22Rv1 (cell line): ENCODE results near the gene DPEP2.

ENCODE experiments used
- ZFX ChIP-seq: fragments of 450-650 bp; IDR thresholded peaks from 2 replicates; pipeline ENCODE4 v1.6.1; 2017; ENCODE audit warnings: antibody characterized with exemption, borderline replicate concordance
- TF ChIP-seq, protein P1 (sequence below): fragments of 450-650 bp; IDR thresholded peaks from 2 replicates; pipeline ENCODE4 v1.5.1; 2017; ENCODE audit warnings: mild to moderate bottlenecking

DNA sequence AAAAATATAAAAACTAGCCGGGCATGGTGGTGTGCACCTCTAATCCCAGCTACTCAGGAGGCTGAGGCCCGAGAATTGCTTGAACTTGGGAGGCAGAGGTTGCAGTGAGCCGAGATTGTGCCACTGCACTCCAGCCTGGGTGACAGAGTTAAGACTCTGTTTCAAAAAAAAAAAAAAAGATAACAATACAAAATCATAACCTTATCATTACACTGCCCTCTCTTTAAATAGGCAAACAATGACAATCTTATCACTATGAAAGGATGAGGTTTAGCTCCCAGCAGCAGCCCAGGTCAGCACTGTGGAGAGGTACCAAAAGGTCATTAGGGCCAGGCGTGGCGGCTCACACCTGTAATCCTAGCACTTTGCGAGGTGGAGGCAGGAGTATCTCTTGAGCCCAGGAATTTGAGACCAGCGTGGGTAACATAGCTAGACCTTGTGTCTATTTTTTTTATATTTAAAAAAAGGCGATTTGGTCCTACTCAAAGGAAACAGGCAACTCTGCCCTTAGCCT is 19.9 kb upstream of the DPEP2 start:
- TF ChIP-seq, protein P1, sequence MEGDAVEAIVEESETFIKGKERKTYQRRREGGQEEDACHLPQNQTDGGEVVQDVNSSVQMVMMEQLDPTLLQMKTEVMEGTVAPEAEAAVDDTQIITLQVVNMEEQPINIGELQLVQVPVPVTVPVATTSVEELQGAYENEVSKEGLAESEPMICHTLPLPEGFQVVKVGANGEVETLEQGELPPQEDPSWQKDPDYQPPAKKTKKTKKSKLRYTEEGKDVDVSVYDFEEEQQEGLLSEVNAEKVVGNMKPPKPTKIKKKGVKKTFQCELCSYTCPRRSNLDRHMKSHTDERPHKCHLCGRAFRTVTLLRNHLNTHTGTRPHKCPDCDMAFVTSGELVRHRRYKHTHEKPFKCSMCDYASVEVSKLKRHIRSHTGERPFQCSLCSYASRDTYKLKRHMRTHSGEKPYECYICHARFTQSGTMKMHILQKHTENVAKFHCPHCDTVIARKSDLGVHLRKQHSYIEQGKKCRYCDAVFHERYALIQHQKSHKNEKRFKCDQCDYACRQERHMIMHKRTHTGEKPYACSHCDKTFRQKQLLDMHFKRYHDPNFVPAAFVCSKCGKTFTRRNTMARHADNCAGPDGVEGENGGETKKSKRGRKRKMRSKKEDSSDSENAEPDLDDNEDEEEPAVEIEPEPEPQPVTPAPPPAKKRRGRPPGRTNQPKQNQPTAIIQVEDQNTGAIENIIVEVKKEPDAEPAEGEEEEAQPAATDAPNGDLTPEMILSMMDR: no peak
- no peak for TF ChIP-seq ZFX
